ENCODE measurements around the gene FIS1.
A peak's percentile ranks its signal among the peaks of the same experiment; 100 is the strongest.

Gene FIS1

GRCh38 chr7:101217388-101218235, 27.3 kb downstream of the FIS1 start, which contains the start of the genes PLOD3 and ZNHIT1:
Gene PLOD3, minus strand, starts transcription at chr7:101217581. Its CDS starts 307 bp downstream, at chr7:101217274.
Gene ZNHIT1, plus strand, starts transcription at chr7:101218165. Its CDS starts 31 bp downstream, at chr7:101218196.
- H3K4me3 ChIP-seq (ENCODE audit: low read depth in 1 of 2, low read length in 2 of 2) = peak within 1 kb of the TSS; percentile 76 to 85
- peak within 1 kb of the TSS; percentile 67 for H3K9ac ChIP-seq (ENCODE audit: low read depth, low read length)
- H3K27ac ChIP-seq (ENCODE audit: low read length) = peak within 1 kb of the TSS; percentile 86
- H3K9me3 ChIP-seq (ENCODE audit: insufficient read depth, low read length, severe bottlenecking) = no peaks in the 10 kb centered on the region
- H3K27me3 ChIP-seq (ENCODE audit: insufficient read depth, low read length, poor library complexity) = no peaks in the 10 kb centered on the region
- peaks cover 43% of the 10 kb centered on the region for H3K79me2 ChIP-seq (ENCODE audit: insufficient read depth, low read length)
- peaks cover 13% of the 10 kb centered on the region for H4K20me1 ChIP-seq (ENCODE audit: insufficient read depth, low read length)
- H3K36me3 ChIP-seq (ENCODE audit: insufficient read depth, low read length) = peaks cover 7% of the 10 kb centered on the region
- H3K4me2 ChIP-seq (ENCODE audit: insufficient read depth, low read length) = peak within 1 kb of the TSS; percentile 88
- H2AFZ ChIP-seq (ENCODE audit: low read depth, low read length) = peak within 1 kb of the TSS; percentile 87
- DNase-seq = peak; percentile 95
- TF ChIP-seq EZH2 (IDR thresholded peaks at IDR 0.05; ENCODE audit: borderline replicate concordance, low read depth, low read length, severe bottlenecking) = no peak
- TF ChIP-seq, protein P1, sequence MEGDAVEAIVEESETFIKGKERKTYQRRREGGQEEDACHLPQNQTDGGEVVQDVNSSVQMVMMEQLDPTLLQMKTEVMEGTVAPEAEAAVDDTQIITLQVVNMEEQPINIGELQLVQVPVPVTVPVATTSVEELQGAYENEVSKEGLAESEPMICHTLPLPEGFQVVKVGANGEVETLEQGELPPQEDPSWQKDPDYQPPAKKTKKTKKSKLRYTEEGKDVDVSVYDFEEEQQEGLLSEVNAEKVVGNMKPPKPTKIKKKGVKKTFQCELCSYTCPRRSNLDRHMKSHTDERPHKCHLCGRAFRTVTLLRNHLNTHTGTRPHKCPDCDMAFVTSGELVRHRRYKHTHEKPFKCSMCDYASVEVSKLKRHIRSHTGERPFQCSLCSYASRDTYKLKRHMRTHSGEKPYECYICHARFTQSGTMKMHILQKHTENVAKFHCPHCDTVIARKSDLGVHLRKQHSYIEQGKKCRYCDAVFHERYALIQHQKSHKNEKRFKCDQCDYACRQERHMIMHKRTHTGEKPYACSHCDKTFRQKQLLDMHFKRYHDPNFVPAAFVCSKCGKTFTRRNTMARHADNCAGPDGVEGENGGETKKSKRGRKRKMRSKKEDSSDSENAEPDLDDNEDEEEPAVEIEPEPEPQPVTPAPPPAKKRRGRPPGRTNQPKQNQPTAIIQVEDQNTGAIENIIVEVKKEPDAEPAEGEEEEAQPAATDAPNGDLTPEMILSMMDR (IDR thresholded peaks at IDR 0.05; ENCODE audit: borderline replicate concordance, extremely low read depth, low read length, poor library complexity, severe bottlenecking) = no peak
- peak; percentile 84 for ATAC-seq (ENCODE audit: insufficient read depth, low read depth)
- H3K4me1 ChIP-seq (ENCODE audit: insufficient read depth, low read length) = peaks cover 34% of the 10 kb centered on the region

DNA sequence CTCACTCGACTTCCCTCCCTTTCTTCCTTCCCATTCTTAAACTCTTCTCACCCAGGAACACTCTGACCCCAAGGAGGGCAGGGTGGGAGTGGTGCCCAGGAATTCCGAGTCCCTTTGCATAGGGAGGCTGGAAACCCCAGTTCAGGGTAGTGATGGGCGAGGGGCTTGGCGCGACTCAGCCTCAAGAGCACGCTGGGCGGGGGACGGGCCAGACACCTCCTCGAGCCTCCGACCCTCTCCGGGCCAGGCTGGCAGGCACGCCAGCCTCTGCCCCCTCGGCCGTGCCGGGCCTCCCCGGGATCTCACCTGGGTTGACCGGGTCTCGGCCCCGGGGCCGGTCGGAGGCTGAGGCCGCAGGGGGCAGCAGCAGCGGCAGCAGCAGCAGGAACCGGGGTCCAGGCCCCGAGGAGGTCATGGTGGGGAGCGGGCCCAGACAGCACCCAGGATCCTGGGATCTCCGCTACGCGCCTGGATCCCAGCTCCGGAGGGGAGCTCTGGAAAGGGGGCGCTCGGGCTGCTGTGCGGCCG, 28.0 kb downstream of the FIS1 start:
- peaks cover 34% of the 10 kb centered on the region for H3K4me1 ChIP-seq (ENCODE audit: insufficient read depth, low read length)
- H3K4me2 ChIP-seq (ENCODE audit: insufficient read depth, low read length) = peak overlapping the region; percentile 88
- H3K9ac ChIP-seq (ENCODE audit: low read depth, low read length) = peak overlapping the region; percentile 67
- H3K27ac ChIP-seq (ENCODE audit: low read length) = peak overlapping the region; percentile 86
- ATAC-seq (ENCODE audit: insufficient read depth, low read depth) = 0 out of 3 replicates have a peak, but pooled peaks have one; percentile 1
- peaks cover 41% of the 10 kb centered on the region for H3K79me2 ChIP-seq (ENCODE audit: insufficient read depth, low read length)
- peak overlapping the region; percentile 76 to 85 for H3K4me3 ChIP-seq (ENCODE audit: low read depth in 1 of 2, low read length in 2 of 2)
- H3K36me3 ChIP-seq (ENCODE audit: insufficient read depth, low read length) = peaks cover 10% of the 10 kb centered on the region
- peaks cover 7% of the 10 kb centered on the region for H4K20me1 ChIP-seq (ENCODE audit: insufficient read depth, low read length)
- no peak for DNase-seq
- TF ChIP-seq, protein P1 (IDR thresholded peaks at IDR 0.05; ENCODE audit: borderline replicate concordance, extremely low read depth, low read length, poor library complexity, severe bottlenecking) = no peak
- H2AFZ ChIP-seq (ENCODE audit: low read depth, low read length) = peak overlapping the region; percentile 72
- no peaks in the 10 kb centered on the region for H3K9me3 ChIP-seq (ENCODE audit: insufficient read depth, low read length, severe bottlenecking)
- no peaks in the 10 kb centered on the region for H3K27me3 ChIP-seq (ENCODE audit: insufficient read depth, low read length, poor library complexity)

- Histone ChIP-seq H3K4me1 (ENCODE audit: insufficient read depth, low read length) (peaks cover 34% of the 10 kb centered on the region), H3K9ac (ENCODE audit: low read depth, low read length) (peak overlapping the region; percentile 67), H3K36me3 (ENCODE audit: insufficient read depth, low read length) (peaks cover 17% of the 10 kb centered on the region), H3K27me3 (ENCODE audit: insufficient read depth, low read length, poor library complexity) (no peaks in the 10 kb centered on the region), H2AFZ (ENCODE audit: low read depth, low read length) (peak overlapping the region; percentile 72), H3K9me3 (ENCODE audit: insufficient read depth, low read length, severe bottlenecking) (no peaks in the 10 kb centered on the region), H4K20me1 (ENCODE audit: insufficient read depth, low read length) (no peaks in the 10 kb centered on the region), H3K27ac (ENCODE audit: low read length) (peak overlapping the region; percentile 86), H3K79me2 (ENCODE audit: insufficient read depth, low read length) (peaks cover 34% of the 10 kb centered on the region), H3K4me2 (ENCODE audit: insufficient read depth, low read length) (peak overlapping the region; percentile 88), H3K4me3 (ENCODE audit: low read depth in 1 of 2, low read length in 2 of 2) (peak overlapping the region; percentile 76 to 85; a peak in 3 of 4 replicates)
- TF ChIP-seq, protein P1 (IDR thresholded peaks at IDR 0.05; ENCODE audit: borderline replicate concordance, extremely low read depth, low read length, poor library complexity, severe bottlenecking) = no peak
- TF ChIP-seq EZH2 (IDR thresholded peaks at IDR 0.05; ENCODE audit: borderline replicate concordance, low read depth, low read length, severe bottlenecking) = no peak
- DNase-seq (no peak), ATAC-seq (ENCODE audit: insufficient read depth, low read depth) (no peak)
These were observed 28.7 kb downstream of the FIS1 start for GRCh38 chr7:101216001-101216859.

All from DND-41 (cell line).